ENCODE results near the gene ABCB8. TPM values are rescaled to one million over a fixed set of nuclear protein-coding genes. Genes with fewer than 3 reads are reported as not detected.
A peak's percentile ranks its signal among the peaks of the same experiment; 100 is the strongest.

The ABCB8 gene
- total and polyA plus RNA-seq, 2 of the 4 experiments (the other 2 are of a cell fraction) = 16.3 to 26.8 TPM

- dilution Hi-C loops (cut with HindIII; ENCODE audit: low sequenced_read_pairs, unreplicated experiment) (no loop called here), intact Hi-C loops (cut with micrococcal nuclease) (loop anchor here (5.0 kb wide), 1 partner anchor 101 kb away; no protein-coding TSS in a partner anchor), in situ Hi-C loops (cut with MboI; ENCODE audit: low sequenced_read_pairs) (no loop called here)
- Histone ChIP-seq H2BK120ac (ENCODE audit: low read depth, low read length) (no peak overlapping the region), H2AFZ (replicated peaks; ENCODE audit: low read length, poor library complexity) (no peak overlapping the region), H3K36me3 (ENCODE audit: control insufficient read depth, insufficient read depth, low read length) (no peaks in the 10 kb centered on the region), H4K91ac (ENCODE audit: insufficient read depth, low read depth, low read length) (no peak overlapping the region), H3K18ac (ENCODE audit: low read depth, low read length) (no peak overlapping the region), H3K14ac (replicated peaks; ENCODE audit: low read depth, low read length) (no peak overlapping the region), H3K4me3 (ENCODE audit: insufficient read depth, low read depth, low read length) (no peak overlapping the region), H3K4ac (ENCODE audit: low read depth, low read length) (no peak overlapping the region), H4K20me1 (ENCODE audit: insufficient read depth, low read length) (no peaks in the 10 kb centered on the region), H2AK5ac (ENCODE audit: low read depth, low read length) (no peak overlapping the region), H2BK15ac (ENCODE audit: low read depth, low read length) (0 out of 3 replicates have a peak overlapping the region, but pooled peaks have one; percentile 15), H2BK20ac (ENCODE audit: low read depth, low read length) (no peak overlapping the region), H3K9ac (ENCODE audit: low read depth, low read length) (no peak overlapping the region), H3K27ac (ENCODE audit: insufficient read depth, low read length) (no peak overlapping the region), H4K8ac (ENCODE audit: low read depth in 2 of 2, low read length in 2 of 2) (no peak overlapping the region), H3K9me3 (ENCODE audit: control insufficient read depth, insufficient read depth, low read length) (no peaks in the 10 kb centered on the region), H3K9me1 (ENCODE audit: insufficient read depth, low read length) (no peaks in the 10 kb centered on the region), H4K5ac (ENCODE audit: low read depth, low read length) (no peak overlapping the region; the same call in 1 of the 2 replicates), H2AK9ac (replicated peaks; ENCODE audit: low read depth, low read length, poor library complexity) (peak overlapping the region; percentile 9), H2BK5ac (ENCODE audit: low read depth, low read length, poor library complexity, severe bottlenecking) (no peak overlapping the region), H3K4me1 (ENCODE audit: control insufficient read depth, insufficient read depth, low read length) (peaks cover 9% of the 10 kb centered on the region; the same call in 1 of the 2 replicates), H3K23ac (ENCODE audit: low read depth, low read length) (0 out of 2 replicates have a peak overlapping the region, but pooled peaks have one; percentile 33), H3K56ac (ENCODE audit: extremely low read depth, insufficient read depth, low read length) (no peak overlapping the region), H3K27me3 (ENCODE audit: control insufficient read depth, insufficient read depth, low read length) (peaks cover 13% of the 10 kb centered on the region; the same call in 1 of the 2 replicates), H3K79me1 (ENCODE audit: low read depth in 1 of 2, low read length in 2 of 2) (no peaks in the 10 kb centered on the region), H3K4me2 (ENCODE audit: low read depth, low read length) (no peak overlapping the region)
- POLR2A ChIA-PET (ENCODE audit: unreplicated experiment) = no interaction called here
- WGBS, 2 experiments (ENCODE audit: extremely low coverage in 2 of 2, insufficient read length in 1 of 2) = no CpG with 5 or more reads among the region's 1 CpG
- CTCF ChIA-PET = interaction anchor here (1.1 kb wide), 1 partner anchor 17 kb away, joined by 3 read pairs; the partner anchor contains the start of gene ABCB8
- no TSS peak for BruUV-seq (replicated peaks)
- TF ChIP-seq SMC3 (IDR thresholded peaks at IDR 0.05; ENCODE audit: low read depth, low read length) (no peak), BHLHE40 (IDR thresholded peaks at IDR 0.05; ENCODE audit: low read depth, low read length) (no peak), RCOR1 (IDR thresholded peaks at IDR 0.05; ENCODE audit: insufficient replicate concordance, low read length) (no peak), RFX5 (IDR thresholded peaks at IDR 0.05; ENCODE audit: low read depth, low read length) (no peak), POLR2A (IDR thresholded peaks at IDR 0.05; ENCODE audit: low read depth, low read length) (no peak), CTCF (conservative IDR thresholded peaks at IDR 0.05; ENCODE audit: low read depth, low read length) (no peak), ELK1 (IDR thresholded peaks at IDR 0.05; ENCODE audit: borderline replicate concordance, low read depth, low read length) (no peak), FOS (IDR thresholded peaks at IDR 0.05; ENCODE audit: low read depth, low read length) (no peak), MXI1 (IDR thresholded peaks at IDR 0.05; ENCODE audit: borderline replicate concordance, low read depth, low read length) (no peak), MAFK (IDR thresholded peaks at IDR 0.05; ENCODE audit: low read depth, low read length) (no peak), NFE2L2 (IDR thresholded peaks at IDR 0.05; ENCODE audit: low read depth, low read length) (no peak), MAZ (IDR thresholded peaks at IDR 0.05; ENCODE audit: borderline replicate concordance, low read depth, low read length) (no peak)
- no peak for DNase-seq
- no peak for ATAC-seq (ENCODE audit: low read depth)
Observed at GRCh38 chr7:151011097-151011409, 17.2 kb upstream of the ABCB8 start.
